HL-60 (cell line): ENCODE results near the gene TRIM32.

Source experiments
- CTCF ChIP-seq: IDR thresholded peaks from one replicate; pipeline ENCODE4 v1.5.1; 2011; ENCODE audit warnings: low read length, control low read depth, inconsistent platforms; ENCODE audit not compliant: insufficient read depth
- GABPA ChIP-seq: IDR thresholded peaks from 2 replicates; pipeline ENCODE4 v1.6.1; 2012; ENCODE audit warnings: low read depth
- REST ChIP-seq: IDR thresholded peaks from 2 replicates; pipeline ENCODE4 v1.6.1; 2012; ENCODE audit warnings: low read depth; ENCODE audit not compliant: insufficient replicate concordance

- TF ChIP-seq CTCF (no peak), GABPA (no peak), REST (no peak)
Measured at GRCh38 chr9:116749772-116750171, 62.7 kb downstream of the TRIM32 start.
